ENCODE data around the gene CEP68. TPM values are rescaled to one million over a fixed set of nuclear protein-coding genes. Genes with fewer than 3 reads are reported as not detected.

Gene CEP68
- polyA plus RNA-seq, 1 donor from 2014 or later: 34.7 TPM

DNA sequence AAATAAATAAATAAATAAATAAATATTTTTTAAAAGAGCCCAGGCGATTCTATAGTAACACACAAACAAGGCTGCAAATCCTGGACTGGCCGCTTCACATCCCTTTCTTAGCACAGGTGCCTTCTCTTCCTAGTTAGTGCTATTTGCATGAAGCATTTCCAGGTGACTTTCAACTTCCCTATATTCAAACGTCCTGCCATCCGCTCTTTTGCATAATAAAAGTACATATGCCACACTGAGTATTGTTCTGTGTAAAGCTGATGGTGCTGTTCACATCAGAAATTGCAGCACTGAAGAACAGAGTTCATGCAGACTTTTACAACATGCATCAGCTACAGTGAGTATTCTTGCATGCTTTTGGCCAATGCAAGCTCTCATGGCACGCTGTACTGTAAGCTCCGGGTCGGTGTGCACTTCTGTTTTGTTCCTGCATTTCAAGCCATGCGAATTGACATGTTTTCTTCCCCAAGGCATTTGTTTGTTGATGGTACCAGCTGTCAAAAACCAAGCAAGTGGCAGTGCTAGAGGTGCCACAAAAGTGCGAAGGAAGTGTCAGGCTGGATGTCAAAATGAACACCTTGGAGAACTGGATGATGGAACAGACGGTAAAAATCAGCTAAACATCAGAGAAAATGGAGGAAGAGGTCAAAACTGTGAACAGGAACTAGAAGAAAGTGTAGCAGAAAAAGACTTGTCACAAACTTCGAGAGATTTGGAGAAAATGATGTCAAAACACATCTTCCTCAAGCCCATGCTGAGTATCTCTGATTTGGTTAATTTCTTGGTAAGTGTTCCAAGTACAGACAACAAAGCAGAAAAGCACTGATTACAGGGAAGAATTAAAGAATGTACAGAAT lies 25.5 kb upstream of the CEP68 start:
- Histone ChIP-seq H3K9ac (ENCODE audit: low read length) (no peak overlapping the region), H3K4me2 (ENCODE audit: low read length) (no peak overlapping the region), H3K4me3 (ENCODE audit: low read length) (no peak overlapping the region)

DNA sequence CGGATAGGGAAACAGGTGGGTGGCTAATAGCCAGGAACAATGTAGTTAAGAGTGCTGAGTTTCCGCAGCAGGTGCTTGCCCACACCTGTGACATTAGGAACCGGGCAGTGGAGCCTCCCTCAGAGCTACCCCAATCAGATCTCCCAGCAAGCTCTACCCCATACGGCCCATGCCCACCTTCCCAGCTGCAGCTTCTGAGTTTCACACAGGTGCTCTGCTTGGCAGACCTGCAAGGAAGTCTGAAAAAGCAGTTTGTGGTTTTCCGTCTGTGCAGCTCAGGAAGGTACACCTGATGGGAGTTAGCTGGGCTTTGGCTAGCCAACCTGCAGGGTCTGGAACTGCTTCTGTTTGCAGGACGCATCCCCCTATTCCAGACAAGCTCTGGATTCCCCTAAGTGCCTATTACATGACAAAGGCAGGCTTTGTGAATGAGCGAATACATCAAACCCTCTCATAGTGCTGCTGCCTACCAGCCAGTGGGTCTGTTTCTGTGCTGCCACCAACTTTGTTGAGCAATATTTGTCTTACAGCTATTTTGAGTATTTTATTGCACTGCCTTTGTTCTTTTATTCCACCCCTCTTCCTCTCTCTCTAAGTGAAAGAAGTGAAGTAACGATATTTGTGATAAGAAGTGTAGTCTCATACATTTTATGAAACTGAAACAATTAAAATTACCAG lies 24.7 kb upstream of the CEP68 start:
- H2AFZ ChIP-seq (ENCODE audit: low read depth, low read length): no peak overlapping the region
- no peaks in the 10 kb centered on the region for H3K9me3 ChIP-seq (ENCODE audit: low read length)
- H3K79me2 ChIP-seq (replicated peaks; ENCODE audit: insufficient read depth, low read length): no peaks in the 10 kb centered on the region
- TF ChIP-seq, protein P1, sequence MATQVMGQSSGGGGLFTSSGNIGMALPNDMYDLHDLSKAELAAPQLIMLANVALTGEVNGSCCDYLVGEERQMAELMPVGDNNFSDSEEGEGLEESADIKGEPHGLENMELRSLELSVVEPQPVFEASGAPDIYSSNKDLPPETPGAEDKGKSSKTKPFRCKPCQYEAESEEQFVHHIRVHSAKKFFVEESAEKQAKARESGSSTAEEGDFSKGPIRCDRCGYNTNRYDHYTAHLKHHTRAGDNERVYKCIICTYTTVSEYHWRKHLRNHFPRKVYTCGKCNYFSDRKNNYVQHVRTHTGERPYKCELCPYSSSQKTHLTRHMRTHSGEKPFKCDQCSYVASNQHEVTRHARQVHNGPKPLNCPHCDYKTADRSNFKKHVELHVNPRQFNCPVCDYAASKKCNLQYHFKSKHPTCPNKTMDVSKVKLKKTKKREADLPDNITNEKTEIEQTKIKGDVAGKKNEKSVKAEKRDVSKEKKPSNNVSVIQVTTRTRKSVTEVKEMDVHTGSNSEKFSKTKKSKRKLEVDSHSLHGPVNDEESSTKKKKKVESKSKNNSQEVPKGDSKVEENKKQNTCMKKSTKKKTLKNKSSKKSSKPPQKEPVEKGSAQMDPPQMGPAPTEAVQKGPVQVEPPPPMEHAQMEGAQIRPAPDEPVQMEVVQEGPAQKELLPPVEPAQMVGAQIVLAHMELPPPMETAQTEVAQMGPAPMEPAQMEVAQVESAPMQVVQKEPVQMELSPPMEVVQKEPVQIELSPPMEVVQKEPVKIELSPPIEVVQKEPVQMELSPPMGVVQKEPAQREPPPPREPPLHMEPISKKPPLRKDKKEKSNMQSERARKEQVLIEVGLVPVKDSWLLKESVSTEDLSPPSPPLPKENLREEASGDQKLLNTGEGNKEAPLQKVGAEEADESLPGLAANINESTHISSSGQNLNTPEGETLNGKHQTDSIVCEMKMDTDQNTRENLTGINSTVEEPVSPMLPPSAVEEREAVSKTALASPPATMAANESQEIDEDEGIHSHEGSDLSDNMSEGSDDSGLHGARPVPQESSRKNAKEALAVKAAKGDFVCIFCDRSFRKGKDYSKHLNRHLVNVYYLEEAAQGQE (IDR thresholded peaks at IDR 0.05; ENCODE audit: borderline replicate concordance): no peak
- TF ChIP-seq POLR2AphosphoS5 (IDR thresholded peaks at IDR 0.05): no peak
- no peak for TF ChIP-seq RAD21 (conservative IDR thresholded peaks at IDR 0.05)
- no peak for TF ChIP-seq MXI1 (conservative IDR thresholded peaks at IDR 0.05; ENCODE audit: poor library complexity, severe bottlenecking)
- TF ChIP-seq, protein P2, sequence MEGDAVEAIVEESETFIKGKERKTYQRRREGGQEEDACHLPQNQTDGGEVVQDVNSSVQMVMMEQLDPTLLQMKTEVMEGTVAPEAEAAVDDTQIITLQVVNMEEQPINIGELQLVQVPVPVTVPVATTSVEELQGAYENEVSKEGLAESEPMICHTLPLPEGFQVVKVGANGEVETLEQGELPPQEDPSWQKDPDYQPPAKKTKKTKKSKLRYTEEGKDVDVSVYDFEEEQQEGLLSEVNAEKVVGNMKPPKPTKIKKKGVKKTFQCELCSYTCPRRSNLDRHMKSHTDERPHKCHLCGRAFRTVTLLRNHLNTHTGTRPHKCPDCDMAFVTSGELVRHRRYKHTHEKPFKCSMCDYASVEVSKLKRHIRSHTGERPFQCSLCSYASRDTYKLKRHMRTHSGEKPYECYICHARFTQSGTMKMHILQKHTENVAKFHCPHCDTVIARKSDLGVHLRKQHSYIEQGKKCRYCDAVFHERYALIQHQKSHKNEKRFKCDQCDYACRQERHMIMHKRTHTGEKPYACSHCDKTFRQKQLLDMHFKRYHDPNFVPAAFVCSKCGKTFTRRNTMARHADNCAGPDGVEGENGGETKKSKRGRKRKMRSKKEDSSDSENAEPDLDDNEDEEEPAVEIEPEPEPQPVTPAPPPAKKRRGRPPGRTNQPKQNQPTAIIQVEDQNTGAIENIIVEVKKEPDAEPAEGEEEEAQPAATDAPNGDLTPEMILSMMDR (IDR thresholded peaks at IDR 0.05; ENCODE audit: poor library complexity, severe bottlenecking): no peak
- no peak for TF ChIP-seq EZH2 (IDR thresholded peaks at IDR 0.05; ENCODE audit: borderline replicate concordance, insufficient read depth, low read length, poor library complexity, severe bottlenecking)
- TF ChIP-seq TAF1 (IDR thresholded peaks at IDR 0.05; ENCODE audit: low read depth): no peak
- no peak for TF ChIP-seq SMC3 (conservative IDR thresholded peaks at IDR 0.05; ENCODE audit: poor library complexity)
- TF ChIP-seq EP300 (conservative IDR thresholded peaks at IDR 0.05; ENCODE audit: poor library complexity, severe bottlenecking): no peak
- H3K27me3 ChIP-seq (ENCODE audit: insufficient read depth, low read depth, low read length): no peaks in the 10 kb centered on the region
- no peak overlapping the region for H3K4me2 ChIP-seq (ENCODE audit: low read length)
- no peaks in the 10 kb centered on the region for H3K9me2 ChIP-seq (ENCODE audit: insufficient read depth, low read length)
- no peak overlapping the region for H3K27ac ChIP-seq (ENCODE audit: low read length)
- no peak overlapping the region for H3K9ac ChIP-seq (ENCODE audit: low read length)
- H3K36me3 ChIP-seq (ENCODE audit: insufficient read depth, low read length): no peaks in the 10 kb centered on the region
- no peaks in the 10 kb centered on the region for H3F3A ChIP-seq (ENCODE audit: insufficient read depth, low read length, poor library complexity, severe bottlenecking)
- no peak overlapping the region for H3K4me3 ChIP-seq (ENCODE audit: low read length)
- H4K20me1 ChIP-seq (ENCODE audit: insufficient read depth): no peaks in the 10 kb centered on the region

More for the DNA sequence above, 25.5 kb upstream of the CEP68 start:
- Histone ChIP-seq H3F3A (ENCODE audit: insufficient read depth, low read length, poor library complexity, severe bottlenecking) (no peaks in the 10 kb centered on the region), H4K20me1 (ENCODE audit: insufficient read depth) (no peaks in the 10 kb centered on the region), H3K79me2 (replicated peaks; ENCODE audit: insufficient read depth, low read length) (no peaks in the 10 kb centered on the region), H3K27ac (ENCODE audit: low read length) (no peak overlapping the region), H3K9me2 (ENCODE audit: insufficient read depth, low read length) (no peaks in the 10 kb centered on the region), H3K27me3 (ENCODE audit: insufficient read depth, low read depth, low read length) (no peaks in the 10 kb centered on the region), H3K9me3 (ENCODE audit: low read length) (no peaks in the 10 kb centered on the region), H3K36me3 (ENCODE audit: insufficient read depth, low read length) (no peaks in the 10 kb centered on the region), H2AFZ (ENCODE audit: low read depth, low read length) (no peak overlapping the region)
- TF ChIP-seq POLR2AphosphoS5 (IDR thresholded peaks at IDR 0.05): no peak
- no peak for TF ChIP-seq EZH2 (IDR thresholded peaks at IDR 0.05; ENCODE audit: borderline replicate concordance, insufficient read depth, low read length, poor library complexity, severe bottlenecking)
- TF ChIP-seq, protein P2 (IDR thresholded peaks at IDR 0.05; ENCODE audit: poor library complexity, severe bottlenecking): no peak

Data from neural cell (in vitro differentiated cells).